ENCODE measurements around the gene C2orf49.

The C2orf49 gene

DNA sequence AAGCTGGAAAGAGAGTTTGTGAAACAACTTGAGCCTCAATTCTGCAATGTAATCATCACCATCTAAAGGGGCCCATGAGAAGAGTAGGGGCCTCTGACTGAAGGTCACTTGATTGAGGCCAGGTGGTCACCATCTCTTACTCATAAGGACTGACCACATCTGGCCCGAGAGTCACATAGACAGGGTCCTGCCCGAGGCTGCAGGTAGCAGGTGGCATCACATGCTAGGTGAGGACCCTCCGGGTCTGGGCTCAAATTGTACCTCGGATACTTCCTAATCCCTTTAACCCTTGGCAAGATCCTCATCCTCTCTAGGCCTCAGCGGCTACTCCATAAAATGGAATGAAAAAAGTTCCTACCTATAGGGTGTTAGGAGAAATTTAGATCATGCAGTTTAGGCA is 44.8 kb downstream of the C2orf49 start:
- Histone ChIP-seq H3K27ac (ENCODE audit: low read length) (no peak overlapping the region), H3K4me2 (ENCODE audit: low read depth, low read length) (no peak overlapping the region), H3K9me3 (replicated peaks; ENCODE audit: insufficient read depth, low read length) (no peaks in the 10 kb centered on the region), H3K27me3 (replicated peaks; ENCODE audit: insufficient read depth, low read length) (no peaks in the 10 kb centered on the region), H3K36me3 (replicated peaks; ENCODE audit: insufficient read depth, low read length) (no peaks in the 10 kb centered on the region), H3K79me2 (ENCODE audit: low read length) (no peaks in the 10 kb centered on the region), H3F3A (ENCODE audit: insufficient read depth, low read length) (peaks cover 10% of the 10 kb centered on the region), H4K20me1 (ENCODE audit: insufficient read depth, low read length) (no peaks in the 10 kb centered on the region), H3K4me3 (ENCODE audit: low read length) (no peak overlapping the region), H3K9me2 (replicated peaks; ENCODE audit: insufficient read depth, low read length) (no peaks in the 10 kb centered on the region), H3K4me1 (ENCODE audit: low read length) (peaks cover 35% of the 10 kb centered on the region), H2AFZ (ENCODE audit: low read length) (no peak overlapping the region), H3K9ac (ENCODE audit: low read length) (no peak overlapping the region)
- TF ChIP-seq, protein P1, sequence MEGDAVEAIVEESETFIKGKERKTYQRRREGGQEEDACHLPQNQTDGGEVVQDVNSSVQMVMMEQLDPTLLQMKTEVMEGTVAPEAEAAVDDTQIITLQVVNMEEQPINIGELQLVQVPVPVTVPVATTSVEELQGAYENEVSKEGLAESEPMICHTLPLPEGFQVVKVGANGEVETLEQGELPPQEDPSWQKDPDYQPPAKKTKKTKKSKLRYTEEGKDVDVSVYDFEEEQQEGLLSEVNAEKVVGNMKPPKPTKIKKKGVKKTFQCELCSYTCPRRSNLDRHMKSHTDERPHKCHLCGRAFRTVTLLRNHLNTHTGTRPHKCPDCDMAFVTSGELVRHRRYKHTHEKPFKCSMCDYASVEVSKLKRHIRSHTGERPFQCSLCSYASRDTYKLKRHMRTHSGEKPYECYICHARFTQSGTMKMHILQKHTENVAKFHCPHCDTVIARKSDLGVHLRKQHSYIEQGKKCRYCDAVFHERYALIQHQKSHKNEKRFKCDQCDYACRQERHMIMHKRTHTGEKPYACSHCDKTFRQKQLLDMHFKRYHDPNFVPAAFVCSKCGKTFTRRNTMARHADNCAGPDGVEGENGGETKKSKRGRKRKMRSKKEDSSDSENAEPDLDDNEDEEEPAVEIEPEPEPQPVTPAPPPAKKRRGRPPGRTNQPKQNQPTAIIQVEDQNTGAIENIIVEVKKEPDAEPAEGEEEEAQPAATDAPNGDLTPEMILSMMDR (IDR thresholded peaks at IDR 0.05; ENCODE audit: low read length) = no peak
- TF ChIP-seq EZH2 (optimal IDR thresholded peaks at IDR 0.05; ENCODE audit: low read depth, low read length) = no peak
- no peak for TF ChIP-seq EZH2phosphoT487 (IDR thresholded peaks at IDR 0.05; ENCODE audit: low read length)
- no peak for DNase-seq

DNA sequence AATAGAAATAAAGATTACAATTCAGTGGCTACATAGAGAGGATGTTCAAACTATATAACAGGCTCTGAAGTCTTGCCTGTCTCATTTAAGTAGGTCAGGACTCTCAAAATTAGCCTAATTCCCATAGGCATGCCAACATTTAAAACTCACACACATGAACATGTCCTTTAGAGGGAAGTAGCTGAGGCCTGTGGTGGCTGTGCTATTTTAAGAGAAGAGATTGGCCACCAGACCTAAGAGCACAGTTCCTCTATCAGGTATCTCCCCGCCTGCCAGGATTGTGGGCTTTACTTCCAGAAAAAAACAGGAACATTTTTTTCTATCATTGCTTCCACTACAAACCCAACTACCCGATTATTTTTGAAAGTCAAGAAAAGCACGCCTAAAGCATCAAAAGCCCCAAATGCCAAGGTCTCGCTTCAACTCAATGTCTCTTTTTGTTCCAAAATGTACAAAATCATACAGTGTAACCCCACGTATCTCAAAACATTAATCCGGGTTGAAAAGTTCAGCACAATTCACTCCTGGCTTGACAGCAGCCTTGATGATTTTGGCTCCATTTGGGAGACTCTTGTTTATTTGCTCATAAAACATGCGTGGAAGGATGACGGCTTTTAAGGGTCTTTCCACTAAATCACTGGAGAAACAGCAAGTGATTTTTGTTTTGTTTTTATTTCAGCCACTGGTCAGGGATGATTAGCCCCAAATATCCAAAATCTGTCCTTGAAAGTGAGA is 46.3 kb downstream of the C2orf49 start:
- Histone ChIP-seq H3K4me1 (ENCODE audit: low read length) (peaks cover 35% of the 10 kb centered on the region), H3F3A (ENCODE audit: insufficient read depth, low read length) (peaks cover 10% of the 10 kb centered on the region)

DNA sequence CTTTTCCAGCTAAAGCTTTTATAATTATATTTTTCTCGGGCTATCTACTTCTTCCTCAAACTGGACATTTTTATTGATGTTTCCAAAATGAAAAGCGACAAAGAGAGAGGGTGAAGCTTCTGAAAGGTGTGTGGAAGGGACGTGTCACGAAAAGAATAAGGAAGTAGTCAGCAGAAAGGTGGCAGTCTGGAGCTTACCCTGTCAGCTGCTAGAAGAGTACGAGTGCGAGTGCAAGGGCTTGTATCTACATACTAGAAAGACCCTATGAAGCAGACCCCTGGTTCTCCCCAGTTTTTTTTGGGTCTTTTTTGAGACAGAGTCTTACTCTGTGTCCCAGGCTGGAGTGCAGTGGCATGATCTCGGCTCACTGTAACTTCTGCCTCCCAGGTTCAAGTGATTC is 46.9 kb downstream of the C2orf49 start:
- Histone ChIP-seq H3K4me3 (ENCODE audit: low read length) (no peak overlapping the region), H3K4me1 (ENCODE audit: low read length) (peaks cover 35% of the 10 kb centered on the region), H3K36me3 (replicated peaks; ENCODE audit: insufficient read depth, low read length) (no peaks in the 10 kb centered on the region), H3K9me3 (replicated peaks; ENCODE audit: insufficient read depth, low read length) (no peaks in the 10 kb centered on the region), H3F3A (ENCODE audit: insufficient read depth, low read length) (peaks cover 10% of the 10 kb centered on the region), H3K79me2 (ENCODE audit: low read length) (no peaks in the 10 kb centered on the region), H3K27me3 (replicated peaks; ENCODE audit: insufficient read depth, low read length) (no peaks in the 10 kb centered on the region), H3K9me2 (replicated peaks; ENCODE audit: insufficient read depth, low read length) (no peaks in the 10 kb centered on the region), H3K27ac (ENCODE audit: low read length) (peak overlapping the region; percentile 69; the same call in 1 of the 2 replicates), H3K4me2 (ENCODE audit: low read depth, low read length) (no peak overlapping the region; the same call in 1 of the 2 replicates), H2AFZ (ENCODE audit: low read length) (no peak overlapping the region), H3K9ac (ENCODE audit: low read length) (no peak overlapping the region), H4K20me1 (ENCODE audit: insufficient read depth, low read length) (no peaks in the 10 kb centered on the region)
- DNase-seq = no peak
- TF ChIP-seq, protein P1 (IDR thresholded peaks at IDR 0.05; ENCODE audit: low read length) = no peak
- TF ChIP-seq EZH2phosphoT487 (IDR thresholded peaks at IDR 0.05; ENCODE audit: low read length) (no peak), EZH2 (optimal IDR thresholded peaks at IDR 0.05; ENCODE audit: low read depth, low read length) (no peak)

More for the DNA sequence above, 46.3 kb downstream of the C2orf49 start:
- Histone ChIP-seq H3K27ac (ENCODE audit: low read length) (no peak overlapping the region), H3K36me3 (replicated peaks; ENCODE audit: insufficient read depth, low read length) (no peaks in the 10 kb centered on the region), H3K9ac (ENCODE audit: low read length) (no peak overlapping the region), H3K9me3 (replicated peaks; ENCODE audit: insufficient read depth, low read length) (no peaks in the 10 kb centered on the region), H4K20me1 (ENCODE audit: insufficient read depth, low read length) (no peaks in the 10 kb centered on the region), H3K27me3 (replicated peaks; ENCODE audit: insufficient read depth, low read length) (no peaks in the 10 kb centered on the region), H3K4me2 (ENCODE audit: low read depth, low read length) (no peak overlapping the region), H3K4me3 (ENCODE audit: low read length) (no peak overlapping the region), H2AFZ (ENCODE audit: low read length) (no peak overlapping the region), H3K79me2 (ENCODE audit: low read length) (no peaks in the 10 kb centered on the region), H3K9me2 (replicated peaks; ENCODE audit: insufficient read depth, low read length) (no peaks in the 10 kb centered on the region)
- TF ChIP-seq EZH2 (optimal IDR thresholded peaks at IDR 0.05; ENCODE audit: low read depth, low read length) (no peak), EZH2phosphoT487 (IDR thresholded peaks at IDR 0.05; ENCODE audit: low read length) (no peak)
- TF ChIP-seq, protein P1 (IDR thresholded peaks at IDR 0.05; ENCODE audit: low read length) = no peak
- DNase-seq = no peak

All from MM.1S (cell line).